ENCODE results near the gene TIMM23B. TPM values are rescaled to one million over a fixed set of nuclear protein-coding genes. Genes with fewer than 3 reads are reported as not detected.
"Not testable (repeated sequence)": the region's sequence is repeated elsewhere in the genome, so short reads cannot be mapped to it uniquely, and the experiment has no call there.

The TIMM23B gene
- total RNA-seq, 1 experiment from 2014 or later: 19.2 TPM

DNA sequence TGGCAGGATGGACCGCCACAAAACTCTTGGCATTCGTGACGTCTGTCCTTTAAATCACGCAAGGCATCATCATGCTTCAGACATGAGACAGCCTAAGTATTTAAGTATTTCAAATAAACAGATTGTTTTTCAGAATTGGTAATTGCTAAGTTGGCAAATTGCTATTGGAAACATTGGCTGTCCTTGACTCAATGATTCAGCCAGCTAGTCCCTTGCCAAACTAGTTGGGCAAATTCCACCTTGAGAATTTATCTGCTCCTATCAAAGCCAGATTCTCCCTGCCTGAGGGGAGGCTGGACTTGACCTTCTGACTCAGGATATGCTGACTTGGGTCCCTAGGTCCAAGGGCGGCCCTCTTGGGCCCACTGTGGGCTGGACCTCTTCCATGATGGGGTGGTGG is 75.8 kb downstream of the TIMM23B start:
- H3K4me3 ChIP-seq; H3K36me3 ChIP-seq; H3K9me3 ChIP-seq (replicated peaks); H3K27me3 ChIP-seq (replicated peaks); H3K4me1 ChIP-seq (replicated peaks); H3K27ac ChIP-seq; DNase-seq (ENCODE audit: low read depth in 1 of 2, low spot score in 2 of 2): not testable (repeated sequence)

- H3K27ac ChIP-seq; H3K4me3 ChIP-seq; H3K4me1 ChIP-seq (replicated peaks); H3K9me3 ChIP-seq (replicated peaks); H3K36me3 ChIP-seq; H3K27me3 ChIP-seq (replicated peaks); DNase-seq (ENCODE audit: low read depth in 1 of 2, low spot score in 2 of 2): not testable (repeated sequence)
Observed at GRCh38 chr10:50019279-50019678, 77.4 kb downstream of the TIMM23B start.

GRCh38 chr10:50020451-50021024 is 78.7 kb downstream of the TIMM23B start:
- H3K27me3 ChIP-seq (replicated peaks); H3K4me3 ChIP-seq; DNase-seq (ENCODE audit: low read depth in 1 of 2, low spot score in 2 of 2); H3K27ac ChIP-seq; H3K9me3 ChIP-seq (replicated peaks); H3K36me3 ChIP-seq; H3K4me1 ChIP-seq (replicated peaks): not testable (repeated sequence)

GRCh38 chr10:50021646-50022045 is 79.8 kb downstream of the TIMM23B start:
- no peaks in the 10 kb centered on the region for H3K36me3 ChIP-seq
- no peak overlapping the region for H3K27ac ChIP-seq
- no peaks in the 10 kb centered on the region for H3K27me3 ChIP-seq (replicated peaks)
- no peak for DNase-seq (ENCODE audit: low read depth in 1 of 2, low spot score in 2 of 2)
- no peaks in the 10 kb centered on the region for H3K4me1 ChIP-seq (replicated peaks)
- H3K4me3 ChIP-seq: no peak overlapping the region
- no peaks in the 10 kb centered on the region for H3K9me3 ChIP-seq (replicated peaks)

Other genes starting within 250 kb of the TIMM23B start
- not detected in 2 replicates for gene OGDHL, start 179.7 kb upstream of the TIMM23B start, total RNA-seq (2014; rRNA removed; shearing (Covaris generic))
- gene PARG, start within 50 bp of the TIMM23B start, total RNA-seq (2014; rRNA removed; shearing (Covaris generic)): 31.0 and 38.1 TPM in 2 replicates
- 3.2 and 5.0 TPM in 2 replicates for gene AGAP6, start 46.4 kb downstream of the TIMM23B start, total RNA-seq (2014; rRNA removed; shearing (Covaris generic))
- 20.8 and 22.3 TPM in 2 replicates for gene WASHC2A, start 125.9 kb downstream of the TIMM23B start, total RNA-seq (2014; rRNA removed; shearing (Covaris generic))

Data from SJSA1 (cell line).